ENCODE measurements around the gene TCF7L1.

- TF ChIP-seq, protein P1, sequence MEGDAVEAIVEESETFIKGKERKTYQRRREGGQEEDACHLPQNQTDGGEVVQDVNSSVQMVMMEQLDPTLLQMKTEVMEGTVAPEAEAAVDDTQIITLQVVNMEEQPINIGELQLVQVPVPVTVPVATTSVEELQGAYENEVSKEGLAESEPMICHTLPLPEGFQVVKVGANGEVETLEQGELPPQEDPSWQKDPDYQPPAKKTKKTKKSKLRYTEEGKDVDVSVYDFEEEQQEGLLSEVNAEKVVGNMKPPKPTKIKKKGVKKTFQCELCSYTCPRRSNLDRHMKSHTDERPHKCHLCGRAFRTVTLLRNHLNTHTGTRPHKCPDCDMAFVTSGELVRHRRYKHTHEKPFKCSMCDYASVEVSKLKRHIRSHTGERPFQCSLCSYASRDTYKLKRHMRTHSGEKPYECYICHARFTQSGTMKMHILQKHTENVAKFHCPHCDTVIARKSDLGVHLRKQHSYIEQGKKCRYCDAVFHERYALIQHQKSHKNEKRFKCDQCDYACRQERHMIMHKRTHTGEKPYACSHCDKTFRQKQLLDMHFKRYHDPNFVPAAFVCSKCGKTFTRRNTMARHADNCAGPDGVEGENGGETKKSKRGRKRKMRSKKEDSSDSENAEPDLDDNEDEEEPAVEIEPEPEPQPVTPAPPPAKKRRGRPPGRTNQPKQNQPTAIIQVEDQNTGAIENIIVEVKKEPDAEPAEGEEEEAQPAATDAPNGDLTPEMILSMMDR (conservative IDR thresholded peaks at IDR 0.05): no peak
- no peak for TF ChIP-seq EZH2 (IDR thresholded peaks at IDR 0.05; ENCODE audit: low read depth)
Measured at GRCh38 chr2:85355073-85355410, 221.8 kb downstream of the TCF7L1 start.
